ENCODE measurements around the gene DCTN2. TPM values are rescaled to one million over a fixed set of nuclear protein-coding genes. Genes with fewer than 3 reads are reported as not detected.
A peak's percentile ranks its signal among the peaks of the same experiment; 100 is the strongest.
"Not testable (repeated sequence)": the region's sequence is repeated elsewhere in the genome, so short reads cannot be mapped to it uniquely, and the experiment has no call there.

DCTN2 gene
- 181 TPM for polyA plus RNA-seq (2013, experiment 1 of 2; ENCODE audit: insufficient read length)
- polyA plus RNA-seq (2013, experiment 2 of 2; ENCODE audit: insufficient read length) = 177 TPM

- peak; percentile 98 for DNase-seq
Measured at GRCh38 chr12:57546438-57547287, at the start of gene DCTN2. Gene DCTN2 (minus strand): TSS chr12:57547192. CDS start chr12:57547063, 129 bp downstream.

GRCh38 chr12:57593187-57593586 lies 46.2 kb upstream of the DCTN2 start:
- no peak for DNase-seq

- peak; percentile 25 for DNase-seq
Measured at GRCh38 chr12:57592551-57593165, 45.7 kb upstream of the DCTN2 start.

- no peak for DNase-seq
Measured at GRCh38 chr12:57591782-57592325, 44.9 kb upstream of the DCTN2 start.

GRCh38 chr12:57590864-57591781 lies 44.1 kb upstream of the DCTN2 start, which contains the start of gene PIP4K2C:
Gene PIP4K2C (plus strand): TSS chr12:57591192. CDS start chr12:57591290, 98 bp downstream.
- peak; percentile 47 for DNase-seq

GRCh38 chr12:57590479-57590863 lies 43.5 kb upstream of the DCTN2 start:
- DNase-seq = no peak

- not testable (repeated sequence) for DNase-seq
Measured at GRCh38 chr12:57588951-57589610, 42.1 kb upstream of the DCTN2 start.

GRCh38 chr12:57586832-57587429 lies 39.9 kb upstream of the DCTN2 start:
- no peak for DNase-seq

- DNase-seq = no peak
Measured at GRCh38 chr12:57586128-57586527, 39.1 kb upstream of the DCTN2 start.

- no peak for DNase-seq
Measured at GRCh38 chr12:57585156-57585555, 38.2 kb upstream of the DCTN2 start.

GRCh38 chr12:57584690-57585089 lies 37.7 kb upstream of the DCTN2 start:
- no peak for DNase-seq

GRCh38 chr12:57584050-57584449 lies 37.1 kb upstream of the DCTN2 start:
- no peak for DNase-seq

GRCh38 chr12:57583008-57583831 lies 36.2 kb upstream of the DCTN2 start:
- peak; percentile 77 for DNase-seq

- no peak for DNase-seq
Measured at GRCh38 chr12:57582440-57582839, 35.4 kb upstream of the DCTN2 start.

GRCh38 chr12:57581802-57582201 lies 34.8 kb upstream of the DCTN2 start:
- no peak for DNase-seq

- no peak for DNase-seq
Measured at GRCh38 chr12:57580466-57580795, 33.4 kb upstream of the DCTN2 start.

GRCh38 chr12:57579677-57580465 lies 32.9 kb upstream of the DCTN2 start:
- DNase-seq = no peak

GRCh38 chr12:57579011-57579410 lies 32.0 kb upstream of the DCTN2 start:
- DNase-seq = peak; percentile 20

- no peak for DNase-seq
Measured at GRCh38 chr12:57577981-57578758, 31.2 kb upstream of the DCTN2 start.
